Right lobe of liver (tissue), 6 donors: Measurements from ENCODE around the gene MED12. TPM values are rescaled to one million over a fixed set of nuclear protein-coding genes. Genes with fewer than 3 reads are reported as not detected.

Experiments used
- ATAC-seq, 4 donors: fragments of 200-7000 bp; cut with Tn5 transposase; one replicate each; pipeline ENCODE4 v1.9.1; 2020; ENCODE audit warnings: mild to moderate bottlenecking in 4 of 4, moderate library complexity in 4 of 4
- DNase-seq, 3 donors: peaks; one replicate each; pipeline ENCODE4 v3.0.0-alpha.2; 2020
- H3K27ac ChIP-seq, 3 donors: fragments of 200-600 bp; one replicate each; pipeline ENCODE4 v1.8.0; 2022
- H3K27me3 ChIP-seq, 2 donors: fragments of 200-600 bp; one replicate each; pipeline ENCODE4 v1.8.0; 2022
- H3K36me3 ChIP-seq, 4 donors: fragments of 200-600 bp; sonication (generic) in 1 of 4; one replicate each; pipeline versions ENCODE4 v1.5.1 to v1.8.0; 2017 to 2022; ENCODE audit warnings: control low read depth in 1 of 4
- H3K4me1 ChIP-seq, 4 donors: fragments of 200-600 bp; sonication (generic) in 1 of 4; one replicate each; pipeline versions ENCODE4 v1.5.1 to v1.8.0; 2017 to 2022; ENCODE audit warnings: control low read depth in 1 of 4
- H3K4me3 ChIP-seq, 3 donors: fragments of 200-600 bp; one replicate each; pipeline ENCODE4 v1.8.0; 2022
- H3K9me3 ChIP-seq, 4 donors: fragments of 200-600 bp; sonication (generic) in 1 of 4; one replicate each; pipeline versions ENCODE4 v1.5.1 to v1.8.0; 2017 to 2022; ENCODE audit warnings: control low read depth in 1 of 4
- CTCF ChIP-seq, 4 donors: fragments of 200-600 bp in 3 of 4; fragments of 450-650 bp in 1 of 4; IDR thresholded peaks; one replicate each; pipeline versions ENCODE4 v1.5.1 to v1.8.0; 2016 to 2022; ENCODE audit warnings: antibody characterized with exemption in 4 of 4, mild to moderate bottlenecking in 2 of 4
- POLR2A ChIP-seq: fragments of 450-650 bp; IDR thresholded peaks from one replicate; pipeline ENCODE4 v1.6.1; 2017; ENCODE audit warnings: antibody characterized with exemption, mild to moderate bottlenecking
- WGBS: methylation state at CpG from one replicate; pipeline ENCODE4 v1.1.6; 2018; ENCODE audit warnings: low coverage, low lambda C conversion rate; ENCODE audit not compliant: insufficient coverage; ENCODE audit errors: missing lambda C conversion rate; 5-methylcytosine and 5-hydroxymethylcytosine counted together
- intact Hi-C, 2 donors: fragments of 100-400 bp; cut with DNase I; formaldehyde crosslinking; loops; one replicate each; pipeline versions ENCODE4 v1.11.2 to v1.14.1; 2022
- total RNA-seq, 6 experiments: library from RNA; depleted of rRNA in 2 of 6; stranded (reverse); fragments of >200 nt in 2 of 6; fragmentation: NEBNext Ultra II Directional in 3 of 6; extraction: Animal tissue kit (Norgen Biotek cat#: 25700) in 3 of 6; gene quantifications; one replicate each; pipeline versions ENCODE4 v1.1.0 to v1.2.4, GENCODE V29; 2016 to 2023
- donor health status: DM: no; HTN: yes; CAD: no.
- donor health status: DM: no; HTN: no; CAD: no.
- donor health status: DM: no; HTN: no; CAD: no.
- donor health status: DM: no; HTN: yes; CAD: no.
- donor health status: DM: no; HTN: yes; CAD: no.

The MED12 gene
- total RNA-seq, 6 experiments from 2014 or later, result 7.8 to 16.3 (median 12.5) TPM

GRCh38 chrX:71171110-71171801, 52.9 kb downstream of the MED12 start:
- no peak for TF ChIP-seq CTCF (IDR thresholded peaks at IDR 0.05)
- TF ChIP-seq POLR2A, result no peak
- no peak for ATAC-seq
- Histone ChIP-seq H3K27me3 (no peaks in the 10 kb centered on the region), H3K4me1 (no peaks in the 10 kb centered on the region), H3K4me3 (no peak overlapping the region), H3K36me3 (no peaks in the 10 kb centered on the region), H3K9me3 (no peaks in the 10 kb centered on the region), H3K27ac (no peak overlapping the region)
- 51% methylated on average over 9 of the region's 12 CpGs for WGBS
- DNase-seq, result no peak
- intact Hi-C loops, result loop anchor here in 1 of 2 donors (10.0 kb wide), 1 partner anchor 196 kb away; no protein-coding TSS in a partner anchor

DNA sequence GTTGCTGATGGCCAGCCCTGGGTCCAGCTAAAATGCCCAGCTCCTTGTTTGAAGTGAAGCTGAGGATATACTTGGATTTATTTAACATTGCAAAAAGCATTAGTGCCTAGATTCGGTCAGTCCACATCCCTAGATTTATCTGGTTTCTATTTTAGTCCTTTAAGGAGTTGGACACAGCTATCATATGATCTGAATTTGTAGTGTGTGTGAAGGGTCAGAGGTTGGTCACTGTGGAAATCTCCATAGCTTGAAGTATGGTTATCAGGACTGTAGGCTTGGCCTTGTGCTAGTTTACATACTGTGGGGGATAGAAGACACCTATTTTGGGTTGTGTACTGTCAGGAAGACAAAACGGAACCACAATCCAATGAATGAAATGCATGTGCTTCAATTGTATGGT, 55.0 kb downstream of the MED12 start:
- no peak for ATAC-seq
- 39% methylated on average over 2 of the region's 2 CpGs for WGBS

GRCh38 chrX:71174795-71175194, 56.4 kb downstream of the MED12 start:
- Histone ChIP-seq H3K27me3 (no peaks in the 10 kb centered on the region), H3K4me1 (no peaks in the 10 kb centered on the region), H3K4me3 (no peak overlapping the region), H3K27ac (no peak overlapping the region), H3K36me3 (no peaks in the 10 kb centered on the region), H3K9me3 (no peaks in the 10 kb centered on the region)
- DNase-seq, result no peak
- intact Hi-C loops, result loop anchor here in 1 of 2 donors (10.0 kb wide), 1 partner anchor 200 kb away; no protein-coding TSS in a partner anchor
- TF ChIP-seq CTCF (IDR thresholded peaks at IDR 0.05), result no peak
- TF ChIP-seq POLR2A, result no peak
- 86% methylated on average over 1 of the region's 1 CpG for WGBS
- ATAC-seq, result no peak

More for the DNA sequence above, 55.0 kb downstream of the MED12 start:
- intact Hi-C loops, result loop anchor here in 1 of 2 donors (10.0 kb wide), 1 partner anchor 199 kb away; no protein-coding TSS in a partner anchor
- Histone ChIP-seq H3K36me3 (no peaks in the 10 kb centered on the region), H3K27ac (no peak overlapping the region), H3K4me3 (no peak overlapping the region), H3K9me3 (no peaks in the 10 kb centered on the region), H3K27me3 (no peaks in the 10 kb centered on the region), H3K4me1 (no peaks in the 10 kb centered on the region)
- no peak for DNase-seq
- TF ChIP-seq CTCF (IDR thresholded peaks at IDR 0.05), result no peak
- no peak for TF ChIP-seq POLR2A

DNA sequence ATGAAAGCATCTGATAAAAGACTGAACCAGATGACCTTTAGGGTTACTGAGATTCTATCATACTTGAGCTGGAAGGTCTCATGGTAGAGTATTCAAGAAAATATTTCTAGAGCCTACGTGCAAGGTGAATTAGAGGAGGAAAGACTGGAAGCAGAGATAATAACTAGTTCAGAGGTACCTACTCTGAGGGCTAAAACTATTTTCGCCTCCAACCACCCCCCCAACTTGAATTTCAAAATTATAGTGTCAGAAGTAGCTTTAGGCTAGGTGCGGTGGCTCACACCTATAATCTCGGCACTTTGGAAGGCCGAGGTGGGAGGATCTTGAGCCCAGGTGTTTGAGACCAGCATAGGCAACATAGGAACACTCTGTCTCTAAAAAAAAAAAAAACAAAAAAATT, 57.1 kb downstream of the MED12 start:
- Histone ChIP-seq H3K36me3 (no peaks in the 10 kb centered on the region), H3K27me3 (no peaks in the 10 kb centered on the region), H3K27ac (no peak overlapping the region), H3K9me3 (no peaks in the 10 kb centered on the region), H3K4me3 (no peak overlapping the region), H3K4me1 (peaks cover 0 to 7% (median 0%) of the 10 kb centered on the region in 4 donors)
- WGBS, result 43% methylated on average over 2 of the region's 5 CpGs
- TF ChIP-seq CTCF (IDR thresholded peaks at IDR 0.05), result no peak
- no peak for TF ChIP-seq POLR2A
- DNase-seq (no peak), ATAC-seq (no peak)
- intact Hi-C loops, result loop anchor here in 1 of 2 donors (10.0 kb wide), 1 partner anchor 201 kb away; no protein-coding TSS in a partner anchor
